GM18951 (cell line): Measurements from ENCODE around the gene MCF2L2.

Experiments used
- POLR2A ChIP-seq: IDR thresholded peaks from 4 replicates; pipeline ENCODE4 v1.6.1; 2011; ENCODE audit warnings: mild to moderate bottlenecking; ENCODE audit not compliant: insufficient read length, insufficient read depth; ENCODE audit errors: extremely low read depth
- in situ Hi-C: fragments of 300-500 bp; cut with MboI; formaldehyde crosslinking; loops from one replicate; pipeline ENCODE4 v1.12.0; 2022; ENCODE audit warnings: low sequenced_read_pairs, mixed read lengths, inconsistent platforms; ENCODE audit not compliant: unreplicated experiment

The MCF2L2 gene

DNA sequence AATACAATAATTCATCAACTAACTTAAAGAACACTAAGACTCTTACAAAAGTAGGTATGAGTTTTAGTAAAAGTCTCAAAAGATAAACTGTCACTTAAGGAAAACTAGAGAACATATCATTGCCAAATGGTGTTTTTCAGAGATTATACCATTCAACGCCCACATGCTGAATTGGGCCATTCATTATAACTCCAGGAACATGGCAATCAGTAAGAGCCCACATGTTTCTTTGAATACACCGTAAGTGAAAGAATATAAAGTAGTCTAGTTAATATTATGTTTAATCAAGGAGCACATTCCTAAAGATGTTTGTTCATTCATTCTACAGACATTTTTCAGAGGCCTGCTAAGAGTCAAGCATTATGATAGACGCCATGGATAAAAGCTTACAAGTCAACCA is 152.5 kb downstream of the MCF2L2 start:
- TF ChIP-seq POLR2A, result no peak
- in situ Hi-C loops, result no loop called here

DNA sequence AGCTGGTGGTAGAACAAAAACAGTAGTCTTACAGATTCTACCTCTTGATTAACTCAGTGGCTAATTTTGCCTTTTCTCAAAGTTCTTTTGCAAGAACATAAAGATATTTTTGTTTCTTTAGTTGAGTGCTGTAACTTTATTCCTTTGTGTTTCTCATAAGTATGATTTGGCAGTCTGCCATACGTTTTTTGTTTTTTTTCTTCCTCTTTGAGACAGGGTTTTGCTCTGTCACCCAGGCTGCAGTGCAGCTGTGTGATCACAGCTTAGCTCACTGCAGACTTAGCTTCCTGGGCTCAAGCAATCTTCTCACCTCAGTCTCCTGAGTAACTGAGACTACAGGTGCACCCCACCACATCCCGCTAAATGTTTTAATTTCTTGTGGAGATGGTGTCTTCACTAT is 153.0 kb downstream of the MCF2L2 start:
- no peak for TF ChIP-seq POLR2A
- in situ Hi-C loops, result no loop called here

DNA sequence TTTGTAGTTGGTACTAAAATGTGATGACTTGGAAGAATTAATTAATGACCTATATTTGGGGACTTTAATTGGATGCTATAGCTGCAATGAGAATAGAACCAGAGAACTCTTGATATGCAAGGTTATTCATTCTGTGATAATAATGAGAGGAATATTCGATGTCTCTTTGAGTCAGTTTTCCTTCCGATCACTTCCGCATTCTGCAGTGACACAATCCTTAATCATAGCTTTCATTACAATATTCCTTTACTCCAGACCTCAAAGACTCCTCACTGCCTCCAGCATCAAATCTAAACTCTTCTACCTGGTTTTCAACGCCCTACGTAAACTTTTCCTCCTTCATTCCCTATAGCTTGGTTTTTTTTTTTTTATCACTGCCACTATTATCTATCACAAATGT is 153.8 kb downstream of the MCF2L2 start:
- no peak for TF ChIP-seq POLR2A
- in situ Hi-C loops, result no loop called here

DNA sequence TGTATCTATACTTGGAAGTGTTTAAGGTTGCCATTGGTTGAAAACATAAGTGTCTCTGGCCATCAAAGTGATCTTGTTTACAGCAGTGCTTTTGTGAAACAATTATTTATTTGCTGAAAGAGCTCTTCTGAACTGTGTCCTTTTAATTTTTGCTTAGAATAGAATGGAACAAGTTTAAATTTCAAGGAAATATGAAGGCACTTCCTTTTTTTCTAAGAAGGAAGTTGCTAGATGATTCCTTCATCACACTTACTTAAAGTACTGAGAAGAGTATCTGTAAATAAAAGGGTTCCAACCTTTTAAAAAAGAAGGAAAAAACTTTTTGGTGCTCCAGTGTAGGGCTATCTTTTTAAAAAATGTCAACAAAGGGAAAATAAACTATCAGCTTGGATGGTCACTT is 155.6 kb downstream of the MCF2L2 start:
- TF ChIP-seq POLR2A, result no peak
- in situ Hi-C loops, result no loop called here

GRCh38 chr3:183272142-183272541 is 156.3 kb downstream of the MCF2L2 start:
- in situ Hi-C loops, result no loop called here
- TF ChIP-seq POLR2A, result no peak

GRCh38 chr3:183270344-183270743 is 158.1 kb downstream of the MCF2L2 start:
- TF ChIP-seq POLR2A, result no peak
- in situ Hi-C loops, result no loop called here

DNA sequence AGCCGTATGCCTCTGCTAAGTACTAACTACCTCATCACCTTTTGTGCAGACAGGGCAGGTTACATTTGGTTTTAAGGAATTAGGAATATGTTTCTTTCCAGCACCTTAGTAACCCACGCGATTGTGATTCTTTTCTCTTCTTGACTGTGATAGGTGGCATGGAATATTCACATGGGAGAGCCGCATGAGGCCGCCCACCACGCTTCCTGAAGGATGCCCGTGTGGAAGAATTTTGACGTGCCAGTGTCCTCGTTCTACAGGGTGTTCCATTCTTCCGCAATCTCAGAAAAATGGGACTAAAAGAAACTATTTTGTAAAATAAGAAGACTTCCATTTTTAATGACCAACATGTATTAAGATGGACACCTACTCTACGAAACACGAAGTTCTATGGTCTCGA is 159.1 kb downstream of the MCF2L2 start:
- in situ Hi-C loops, result no loop called here
- no peak for TF ChIP-seq POLR2A

GRCh38 chr3:183268366-183268765 is 160.1 kb downstream of the MCF2L2 start:
- no peak for TF ChIP-seq POLR2A
- in situ Hi-C loops, result no loop called here

GRCh38 chr3:183267140-183267539 is 161.3 kb downstream of the MCF2L2 start:
- in situ Hi-C loops, result no loop called here
- TF ChIP-seq POLR2A, result no peak

DNA sequence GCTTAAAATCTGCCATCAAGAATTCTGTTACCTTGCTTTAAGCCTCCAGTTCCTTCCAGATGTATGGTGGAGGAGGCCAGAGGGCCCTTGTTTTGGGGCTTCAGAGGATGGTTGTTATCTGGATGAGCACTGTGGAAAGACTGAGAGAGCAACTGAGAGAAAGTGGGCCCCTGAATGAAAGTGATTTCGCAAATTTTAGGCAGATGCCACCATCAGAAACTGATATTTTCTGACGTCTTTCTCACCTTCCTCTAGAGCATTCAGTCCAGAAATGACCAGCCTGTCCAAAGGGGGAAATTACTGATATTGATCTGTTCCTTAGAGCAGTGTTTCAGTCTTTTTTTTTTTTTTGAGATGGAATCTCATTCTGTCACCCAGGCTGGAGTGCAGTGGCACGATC is 162.0 kb downstream of the MCF2L2 start:
- in situ Hi-C loops, result no loop called here
- TF ChIP-seq POLR2A, result no peak

DNA sequence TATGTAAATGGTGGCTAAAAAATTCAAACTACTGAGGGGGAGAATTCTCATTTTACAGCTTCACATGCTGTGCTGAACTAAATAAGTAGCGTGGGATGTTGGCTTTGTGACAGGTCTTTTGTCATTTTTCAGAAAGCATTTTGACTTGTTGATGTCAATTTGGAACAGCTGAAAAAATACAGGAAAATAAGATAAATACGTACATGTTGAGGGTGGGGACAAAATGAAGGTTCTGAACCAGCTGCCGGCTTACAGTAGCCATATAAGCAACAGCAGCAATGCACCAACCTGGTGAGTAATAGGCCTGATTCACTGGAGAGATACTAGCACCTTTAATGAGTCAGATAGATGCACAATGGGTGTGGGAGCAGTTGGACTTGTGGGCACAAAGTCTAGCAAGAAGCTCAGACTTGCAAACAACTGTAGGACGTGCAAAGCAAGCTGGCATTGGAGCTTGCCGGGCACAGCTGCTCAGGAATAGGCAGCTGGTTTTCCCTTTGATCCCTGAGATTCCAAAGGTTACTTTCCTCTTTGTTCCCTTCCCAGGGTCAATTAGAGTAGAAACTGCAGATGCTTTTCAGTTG is 162.5 kb downstream of the MCF2L2 start:
- TF ChIP-seq POLR2A, result no peak
- in situ Hi-C loops, result no loop called here

DNA sequence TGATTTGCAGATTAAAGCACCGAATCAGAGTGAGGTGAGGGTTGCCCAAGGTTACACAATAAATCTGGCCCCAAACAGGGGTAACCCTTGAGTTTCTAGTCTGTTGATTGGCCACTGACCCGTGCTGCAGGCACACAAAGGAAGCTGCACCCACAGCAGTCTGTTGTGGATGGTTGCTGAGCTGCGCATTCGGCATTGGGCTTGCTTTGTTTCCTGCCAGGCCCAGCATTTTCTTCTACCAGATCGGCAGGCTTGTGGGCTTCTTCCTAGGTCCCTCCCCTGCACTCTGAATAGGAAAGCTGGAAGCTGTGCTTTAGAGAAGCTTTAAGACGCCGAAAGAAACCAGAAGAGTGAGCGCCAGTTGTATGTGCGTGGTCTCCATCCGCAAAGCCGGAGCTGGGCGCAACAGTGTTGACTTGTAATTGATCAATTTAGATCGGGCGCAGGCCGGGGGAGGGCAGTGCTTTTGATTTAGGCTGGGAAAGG is 163.2 kb downstream of the MCF2L2 start:
- in situ Hi-C loops, result no loop called here

GRCh38 chr3:183264268-183264667 is 164.2 kb downstream of the MCF2L2 start:
- no peak for TF ChIP-seq POLR2A
- in situ Hi-C loops, result no loop called here

More for the DNA sequence above, 163.2 kb downstream of the MCF2L2 start:
- TF ChIP-seq POLR2A, result no peak

GRCh38 chr3:183262875-183263378 is 165.5 kb downstream of the MCF2L2 start:
- TF ChIP-seq POLR2A, result no peak
- in situ Hi-C loops, result no loop called here
